K562 treated with DMSO at 1 percent for 12 hours (cell line): ENCODE measurements around the gene CCDC78. TPM values are rescaled to one million over a fixed set of nuclear protein-coding genes. Genes with fewer than 3 reads are reported as not detected.

Source experiments
- total RNA-seq: library from RNA; unstranded; fragments of 300-600 nt; gene quantifications from 2 replicates; pipeline ENCODE4 v1.2.3, GENCODE V29; 2022; ENCODE audit not compliant: insufficient read depth

CCDC78 gene
- 1.7 and 2.0 TPM in 2 replicates for total RNA-seq

GRCh38 chr16:726438-727290 is at the start of gene CCDC78, which contains the start of gene HAGHL:
Gene CCDC78, minus strand, starts transcription at chr16:726443. Its CDS starts 76 bp downstream, at chr16:726367.
Gene HAGHL, plus strand, starts transcription at chr16:727106. Its CDS starts 404 bp downstream, at chr16:727510.

GRCh38 chr16:760545-761343 is 34.5 kb upstream of the CCDC78 start, which contains the start of gene MSLN:
Gene MSLN, plus strand, starts transcription at chr16:760734. Its CDS starts 1,947 bp downstream, at chr16:762681.

GRCh38 chr16:740764-741505 is 14.7 kb upstream of the CCDC78 start, which contains the start of gene CIAO3:
Gene CIAO3, minus strand, starts transcription at chr16:740997. Its CDS starts 12 bp downstream, at chr16:740985.

GRCh38 chr16:720990-721764 is 5.1 kb downstream of the CCDC78 start, which contains the start of gene ANTKMT:
Gene ANTKMT, plus strand, starts transcription at chr16:721146. Its CDS starts 129 bp downstream, at chr16:721275.

GRCh38 chr16:714558-715476 is 11.4 kb downstream of the CCDC78 start, which contains the start of gene METRN:
Gene METRN, plus strand, starts transcription at chr16:715118. Its CDS starts 172 bp downstream, at chr16:715290.

GRCh38 chr16:705431-706188 is 20.6 kb downstream of the CCDC78 start, which contains the start of gene FBXL16:
Gene FBXL16, minus strand, starts transcription at chr16:705801. Its CDS starts 8,396 bp downstream, at chr16:697405.

GRCh38 chr16:684071-684794 is 42.0 kb downstream of the CCDC78 start, which contains the start of gene JMJD8:
Gene JMJD8, minus strand, starts transcription at chr16:684334. Its CDS starts 15 bp downstream, at chr16:684319.

GRCh38 chr16:679814-680624 is 46.2 kb downstream of the CCDC78 start, which contains the start of gene STUB1:
Gene STUB1, plus strand, starts transcription at chr16:680410. Its CDS starts 116 bp downstream, at chr16:680526.

GRCh38 chr16:674968-675883 is 51.0 kb downstream of the CCDC78 start, which contains the start of gene RHBDL1:
Gene RHBDL1, plus strand, starts transcription at chr16:675671. Its CDS starts 120 bp downstream, at chr16:675791.

Other genes with a start within 250 kb of the CCDC78 start
- 40.3 and 60.1 TPM in 2 replicates for gene CAPN15, start 198.7 kb downstream of the CCDC78 start, total RNA-seq
- gene PRR35, start 166.0 kb downstream of the CCDC78 start, total RNA-seq = not detected in 2 replicates
- gene NHLRC4, start 159.4 kb downstream of the CCDC78 start, total RNA-seq = 8.4 and 8.5 TPM in 2 replicates
- 31.0 and 43.5 TPM in 2 replicates for gene PIGQ, start 156.5 kb downstream of the CCDC78 start, total RNA-seq
- gene RAB40C, start 136.4 kb downstream of the CCDC78 start, total RNA-seq = 26.5 and 38.7 TPM in 2 replicates
- gene WFIKKN1, start 95.5 kb downstream of the CCDC78 start, total RNA-seq = 10.4 and 11.0 TPM in 2 replicates
- gene METTL26, start 90.1 kb downstream of the CCDC78 start, total RNA-seq = 95.4 and 142 TPM in 2 replicates
- gene MCRIP2, start 84.6 kb downstream of the CCDC78 start, total RNA-seq = 62.3 and 95.4 TPM in 2 replicates
- gene WDR90, start 77.1 kb downstream of the CCDC78 start, total RNA-seq = 3.2 and 3.7 TPM in 2 replicates
- gene RHOT2, start 58.3 kb downstream of the CCDC78 start, total RNA-seq = 131 and 154 TPM in 2 replicates
- gene RHBDL1, start 50.8 kb downstream of the CCDC78 start, total RNA-seq = 2.5 and 4.9 TPM in 2 replicates
- 108 and 141 TPM in 2 replicates for gene STUB1, start 46.0 kb downstream of the CCDC78 start, total RNA-seq
- gene JMJD8, start 42.1 kb downstream of the CCDC78 start, total RNA-seq = 60.7 and 81.8 TPM in 2 replicates
- 21.7 and 24.9 TPM in 2 replicates for gene WDR24, start 36.0 kb downstream of the CCDC78 start, total RNA-seq
- 2.5 and 3.3 TPM in 2 replicates for gene FBXL16, start 20.6 kb downstream of the CCDC78 start, total RNA-seq
- gene METRN, start 11.3 kb downstream of the CCDC78 start, total RNA-seq = 38.5 and 41.4 TPM in 2 replicates
- 53.9 and 76.5 TPM in 2 replicates for gene ANTKMT, start 5.3 kb downstream of the CCDC78 start, total RNA-seq
- 15.9 and 18.7 TPM in 2 replicates for gene HAGHL, start 663 bp upstream of the CCDC78 start, total RNA-seq
- 33.1 and 44.1 TPM in 2 replicates for gene CIAO3, start 14.6 kb upstream of the CCDC78 start, total RNA-seq
- not detected in 2 replicates for gene MSLN, start 34.3 kb upstream of the CCDC78 start, total RNA-seq
- 40.4 and 44.0 TPM in 2 replicates for gene RPUSD1, start 61.9 kb upstream of the CCDC78 start, total RNA-seq
- gene CHTF18, start 62.2 kb upstream of the CCDC78 start, total RNA-seq = 28.6 and 57.6 TPM in 2 replicates
- gene GNG13, start 74.3 kb upstream of the CCDC78 start, total RNA-seq = not detected in 2 replicates
- 2.3 and 2.9 TPM in 2 replicates for gene LMF1, start 244.5 kb upstream of the CCDC78 start, total RNA-seq